Parathyroid adenoma (tissue), 2 donors: Measurements from ENCODE around the gene CLEC18B.
"Not testable (repeated sequence)": the region's sequence is repeated elsewhere in the genome, so short reads cannot be mapped to it uniquely, and the experiment has no call there.

Source experiments
- H2AFZ ChIP-seq: fragments of 300-600 bp; sonication (generic); one replicate; pipeline ENCODE4 v1.7.0; 2017; ENCODE audit warnings: antibody characterized with exemption, mild to moderate bottlenecking
- H3K27ac ChIP-seq: fragments of 300-600 bp; sonication (generic); one replicate; pipeline ENCODE4 v1.7.0; 2017
- H3K27me3 ChIP-seq: fragments of 300-600 bp; sonication (generic); one replicate; pipeline ENCODE4 v1.7.0; 2017; ENCODE audit warnings: low read length; ENCODE audit not compliant: control insufficient read depth, insufficient read depth
- H3K36me3 ChIP-seq: fragments of 300-600 bp; sonication (generic); one replicate; pipeline ENCODE4 v1.7.0; 2017; ENCODE audit warnings: low read length; ENCODE audit not compliant: control insufficient read depth, insufficient read depth
- H3K4me1 ChIP-seq: fragments of 300-600 bp; sonication (generic); one replicate; pipeline ENCODE4 v1.7.0; 2017; ENCODE audit warnings: control low read depth
- H3K4me2 ChIP-seq: fragments of 300-600 bp; sonication (generic); one replicate; pipeline ENCODE4 v1.7.0; 2017; ENCODE audit warnings: low read length
- H3K4me3 ChIP-seq: fragments of 300-600 bp; sonication (generic); one replicate; pipeline ENCODE4 v1.7.0; 2017; ENCODE audit warnings: low read depth, low read length
- H3K79me2 ChIP-seq: fragments of 300-600 bp; sonication (generic); one replicate; pipeline ENCODE4 v1.7.0; 2017; ENCODE audit warnings: control low read depth
- H3K9ac ChIP-seq: fragments of 300-600 bp; sonication (generic); one replicate; pipeline ENCODE4 v1.7.0; 2017; ENCODE audit warnings: mild to moderate bottlenecking
- H3K9me3 ChIP-seq: fragments of 300-600 bp; sonication (generic); one replicate; pipeline ENCODE4 v1.7.0; 2017; ENCODE audit warnings: low read length; ENCODE audit not compliant: control insufficient read depth
- CTCF ChIP-seq: fragments of 300-600 bp; sonication (generic); IDR thresholded peaks from one replicate; pipeline ENCODE4 v1.7.0; 2017; ENCODE audit warnings: antibody characterized with exemption, mild to moderate bottlenecking
- donor health status: primary hyperparathyroidism.

CLEC18B gene

GRCh38 chr16:74372953-74373846, 48.1 kb downstream of the CLEC18B start:
- H3K4me1 ChIP-seq, result no peaks in the 10 kb centered on the region
- TF ChIP-seq CTCF, result no peak
- no peak overlapping the region for H2AFZ ChIP-seq
- no peak overlapping the region for H3K9ac ChIP-seq
- no peak overlapping the region for H3K4me2 ChIP-seq
- H3K4me3 ChIP-seq, result no peak overlapping the region
- no peak overlapping the region for H3K27ac ChIP-seq
- H3K36me3 ChIP-seq, result no peaks in the 10 kb centered on the region
- no peaks in the 10 kb centered on the region for H3K79me2 ChIP-seq
- no peaks in the 10 kb centered on the region for H3K9me3 ChIP-seq
- no peaks in the 10 kb centered on the region for H3K27me3 ChIP-seq

- no peaks in the 10 kb centered on the region for H3K4me1 ChIP-seq
Observed at GRCh38 chr16:74372369-74372768, 48.9 kb downstream of the CLEC18B start.

GRCh38 chr16:74370338-74371135, 50.7 kb downstream of the CLEC18B start:
- not testable (repeated sequence) for H3K4me3 ChIP-seq, H3K9ac ChIP-seq, H3K36me3 ChIP-seq, H3K4me2 ChIP-seq, H3K4me1 ChIP-seq, H2AFZ ChIP-seq, H3K27me3 ChIP-seq, H3K9me3 ChIP-seq, H3K27ac ChIP-seq, H3K79me2 ChIP-seq

More at GRCh38 chr16:74372369-74372768, 48.9 kb downstream of the CLEC18B start:
- no peak for TF ChIP-seq CTCF
- no peak overlapping the region for H2AFZ ChIP-seq
- H3K4me3 ChIP-seq, result no peak overlapping the region
- H3K27me3 ChIP-seq, result no peaks in the 10 kb centered on the region
- H3K27ac ChIP-seq, result no peak overlapping the region
- H3K9me3 ChIP-seq, result no peaks in the 10 kb centered on the region
- H3K4me2 ChIP-seq, result no peak overlapping the region
- no peaks in the 10 kb centered on the region for H3K79me2 ChIP-seq
- no peaks in the 10 kb centered on the region for H3K36me3 ChIP-seq
- no peak overlapping the region for H3K9ac ChIP-seq

- Histone ChIP-seq H3K4me2 (peak overlapping the region; percentile 87), H3K4me3 (peak overlapping the region; percentile 83), H2AFZ (peak overlapping the region; percentile 88), H3K9ac (peak overlapping the region; percentile 56), H3K27ac (peak overlapping the region; percentile 65)
- not testable (repeated sequence) for H3K9me3 ChIP-seq, H3K36me3 ChIP-seq, H3K79me2 ChIP-seq, H3K27me3 ChIP-seq, H3K4me1 ChIP-seq
Observed at GRCh38 chr16:74368002-74368911, 53.0 kb downstream of the CLEC18B start.

- H3K36me3 ChIP-seq, H3K4me1 ChIP-seq, H3K9me3 ChIP-seq, H3K79me2 ChIP-seq, H3K27me3 ChIP-seq: not testable (repeated sequence)
- Histone ChIP-seq H3K9ac (peak overlapping the region; percentile 56), H3K4me2 (peak overlapping the region; percentile 87), H3K4me3 (peak overlapping the region; percentile 83), H3K27ac (peak overlapping the region; percentile 65), H2AFZ (peak overlapping the region; percentile 88)
Observed at GRCh38 chr16:74367469-74368001, 53.7 kb downstream of the CLEC18B start.

GRCh38 chr16:74361646-74362610, 59.4 kb downstream of the CLEC18B start:
- not testable (repeated sequence) for H3K4me3 ChIP-seq, H3K79me2 ChIP-seq, H3K27ac ChIP-seq, H3K36me3 ChIP-seq, H3K4me1 ChIP-seq, H3K27me3 ChIP-seq, H2AFZ ChIP-seq, H3K4me2 ChIP-seq, H3K9me3 ChIP-seq, H3K9ac ChIP-seq
